HCT116 (cell line): ENCODE data around the gene PPP4R3A. TPM values are rescaled to one million over a fixed set of nuclear protein-coding genes. Genes with fewer than 3 reads are reported as not detected.
"Not testable (repeated sequence)": the region's sequence is repeated elsewhere in the genome, so short reads cannot be mapped to it uniquely, and the experiment has no call there.

ENCODE experiments used
- ATAC-seq: fragments of 200-7000 bp; cut with Tn5 transposase; 2 replicates; pipeline ENCODE4 v1.9.1; 2020; ENCODE audit warnings: mild to moderate bottlenecking, moderate library complexity
- BruUV-seq: library from RNA; stranded (reverse); fragments of 400-500 nt; replicated peaks from 2 replicates; lab custom pipeline; 2021; lab: Mats Ljungman, UMichigan
- CTCF ChIA-PET: fragments of 300-600 bp; sonication (Branson Sonifier 250); formaldehyde crosslinking; loops from one replicate; lab custom pipeline; 2021; ENCODE audit warnings: antibody characterized with exemption; lab: Charles Lee
- POLR2A ChIA-PET: fragments of 300-600, 350-600 bp; sonication (Branson Sonifier 250); formaldehyde crosslinking; loops from one replicate; lab custom pipeline; 2021; ENCODE audit warnings: antibody characterized with exemption; lab: Charles Lee
- RAD21 ChIA-PET, 2 experiments: fragments of 300-600 bp; sonication (Branson Sonifier 250); formaldehyde crosslinking; loops; one replicate each; lab custom pipeline; 2023; ENCODE audit warnings: low total read pairs in 2 of 2; ENCODE audit not compliant: uncharacterized antibody in 2 of 2, unreplicated experiment in 2 of 2, low non-redundant PET in 1 of 2; lab: Charles Lee
- DNase-seq: peaks from one replicate; pipeline ENCODE4 v3.0.0-alpha.2; 2010; ENCODE audit warnings: low read depth, low spot score
- H2AFZ ChIP-seq: fragments of 200-600 bp; shearing (Covaris generic), sonication (generic); 2 replicates; pipeline ENCODE4 v1.6.1; 2017; ENCODE audit warnings: low read depth, mixed run types, mixed read lengths, antibody characterized with exemption, low read length; ENCODE audit not compliant: poor library complexity, severe bottlenecking
- H3K27ac ChIP-seq: 2 replicates; pipeline ENCODE4 v1.5.1; 2012; ENCODE audit warnings: low read depth, low read length
- H3K27me3 ChIP-seq: fragments of 200-600 bp; sonication (generic); 2 replicates; pipeline ENCODE4 v1.6.1; 2016; ENCODE audit warnings: mixed run types, low read length, mixed read lengths; ENCODE audit not compliant: insufficient read depth
- H3K36me3 ChIP-seq, 2 experiments: fragments of 200-500 bp in 1 of 2; fragments of 200-600 bp in 1 of 2; sonication (Bioruptor generic) in 1 of 2; sonication (generic) in 1 of 2; 2 replicates each; pipeline versions ENCODE4 v1.5.1 to v1.6.1; 2014 to 2016; ENCODE audit warnings: low read length in 2 of 2, inconsistent platforms in 1 of 2, mixed read lengths in 1 of 2, mixed run types in 1 of 2; ENCODE audit not compliant: insufficient read depth in 2 of 2, control insufficient read depth in 1 of 2
- H3K4me1 ChIP-seq, 2 experiments: fragments of 200-600 bp in 1 of 2; sonication (generic) in 1 of 2; 2 replicates each; pipeline versions ENCODE4 v1.5.1 to v1.6.1; 2012 to 2017; ENCODE audit warnings: low read length in 2 of 2, inconsistent platforms in 1 of 2, mild to moderate bottlenecking in 1 of 2, mixed read lengths in 1 of 2, mixed run types in 1 of 2, moderate library complexity in 1 of 2; ENCODE audit not compliant: insufficient read depth in 2 of 2, control insufficient read depth in 1 of 2
- H3K4me2 ChIP-seq: fragments of 200-600 bp; sonication (generic); 2 replicates; pipeline ENCODE4 v1.6.1; 2017; ENCODE audit warnings: mixed run types, low read length, mixed read lengths
- H3K4me3 ChIP-seq, 2 experiments: fragments of 200-600 bp in 1 of 2; sonication (generic) in 1 of 2; replicated peaks in 1 of 2; 2 replicates each; pipeline ENCODE4 v1.5.1; 2011 to 2016; ENCODE audit warnings: low read length in 2 of 2, control low read depth in 1 of 2, low read depth in 1 of 2, mild to moderate bottlenecking in 1 of 2, mixed read lengths in 1 of 2, mixed run types in 1 of 2
- H3K79me2 ChIP-seq: fragments of 200-600 bp; sonication (generic); 2 replicates; pipeline ENCODE4 v1.6.1; 2017; ENCODE audit warnings: mild to moderate bottlenecking, mixed run types, low read length, moderate library complexity, mixed read lengths; ENCODE audit not compliant: insufficient read depth
- H3K9ac ChIP-seq: fragments of 200-600 bp; sonication (generic); 2 replicates; pipeline ENCODE4 v1.6.1; 2016; ENCODE audit warnings: low read length, mixed read lengths
- H3K9me2 ChIP-seq: fragments of 200-600 bp; sonication (generic), shearing (Covaris generic); 2 replicates; pipeline ENCODE4 v1.6.1; 2017; ENCODE audit warnings: mixed run types, mild to moderate bottlenecking, moderate library complexity; ENCODE audit not compliant: insufficient read depth
- H3K9me3 ChIP-seq, 2 experiments: fragments of 200-500 bp in 1 of 2; fragments of 200-600 bp in 1 of 2; sonication (Bioruptor generic) in 1 of 2; sonication (generic) in 1 of 2; 2 replicates each; pipeline ENCODE4 v1.6.1; 2014 to 2017; ENCODE audit warnings: low read length in 2 of 2, mixed read lengths in 2 of 2, inconsistent platforms in 1 of 2, low read depth in 1 of 2, mild to moderate bottlenecking in 1 of 2, mixed run types in 1 of 2, moderate library complexity in 1 of 2; ENCODE audit not compliant: control insufficient read depth in 1 of 2, insufficient read depth in 1 of 2
- H4K20me1 ChIP-seq: fragments of 200-600 bp; sonication (generic), shearing (Covaris generic); 2 replicates; pipeline ENCODE4 v1.6.1; 2017; ENCODE audit warnings: mixed run types, mild to moderate bottlenecking, moderate library complexity; ENCODE audit not compliant: insufficient read depth
- ELF1 ChIP-seq: IDR thresholded peaks from 2 replicates; pipeline ENCODE4 v1.6.1; 2012; ENCODE audit warnings: low read depth, borderline replicate concordance
- EZH2phosphoT487 ChIP-seq: fragments of 200-600 bp; IDR thresholded peaks from 2 replicates; pipeline ENCODE4 v1.6.1; 2018; ENCODE audit warnings: antibody characterized with exemption, borderline replicate concordance
- POLR2A ChIP-seq: IDR thresholded peaks from 2 replicates; pipeline ENCODE4 v1.7.0; 2011; ENCODE audit warnings: borderline replicate concordance; ENCODE audit not compliant: insufficient read depth, insufficient read length; ENCODE audit errors: extremely low read depth
- SIN3A ChIP-seq: IDR thresholded peaks from 2 replicates; pipeline ENCODE4 v1.6.1; 2012; ENCODE audit warnings: low read depth
- ZFX ChIP-seq: fragments of 450-650 bp; IDR thresholded peaks from 2 replicates; pipeline ENCODE4 v1.6.1; 2017
- ZNF274 ChIP-seq: fragments of 200-500 bp; sonication (Bioruptor generic); IDR thresholded peaks from 2 replicates; pipeline ENCODE4 v1.6.1; 2014; ENCODE audit warnings: mild to moderate bottlenecking, low read depth, low read length, inconsistent platforms
- intact Hi-C: fragments of 100-400 bp; cut with micrococcal nuclease; formaldehyde crosslinking; loops from 2 replicates; pipeline ENCODE4 v1.10.0; 2022
- total RNA-seq: library from RNA; stranded (reverse); gene quantifications from one replicate; pipeline ENCODE4 v1.2.1, GENCODE V29; 2021; ENCODE audit not compliant: unreplicated experiment
- TF ChIP-seq, protein P1 (sequence below): IDR thresholded peaks from 2 replicates; pipeline ENCODE4 v1.6.1; 2011; ENCODE audit warnings: mild to moderate bottlenecking, low read length, moderate library complexity; ENCODE audit not compliant: insufficient replicate concordance; ENCODE audit errors: extremely low read depth
- TF ChIP-seq, protein P2 (sequence below): IDR thresholded peaks from 2 replicates; pipeline ENCODE4 v1.6.1; 2012

PPP4R3A gene
- total RNA-seq, 1 experiment from 2014 or later = 67.7 TPM

DNA sequence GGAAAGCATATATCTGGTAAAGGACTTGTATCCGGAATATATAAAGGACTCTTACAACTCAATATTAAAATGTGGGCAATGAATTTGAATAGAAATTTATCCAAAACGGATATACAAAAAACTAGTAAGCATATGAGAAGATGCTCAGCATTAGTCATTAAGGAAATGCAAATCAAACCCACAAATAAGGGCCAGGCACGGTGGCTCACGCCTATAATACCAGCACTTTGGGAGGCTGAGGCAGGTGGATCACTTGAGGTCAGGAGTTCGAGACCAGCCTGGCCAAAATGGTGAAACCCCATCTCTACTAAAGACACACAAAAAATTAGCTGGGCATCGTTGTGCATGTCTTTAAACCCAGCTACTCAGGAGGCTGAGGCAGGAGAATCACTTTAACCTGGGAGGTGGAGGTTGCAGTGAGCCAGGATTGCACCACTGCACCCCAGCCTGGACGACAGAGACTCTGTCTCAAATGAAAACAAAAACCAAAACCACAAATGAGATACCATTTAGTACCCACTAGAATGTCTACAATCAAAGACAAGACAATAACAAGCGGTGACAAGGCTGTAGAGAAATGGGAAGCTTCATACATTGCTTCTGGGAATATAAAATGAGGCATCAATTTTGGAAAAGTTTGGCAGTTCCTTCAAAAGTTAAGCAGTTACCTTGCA lies 15.6 kb downstream of the PPP4R3A start:
- H3K4me3 ChIP-seq, BruUV-seq, H3K4me1 ChIP-seq, H3K9me2 ChIP-seq, intact Hi-C loops, H2AFZ ChIP-seq, POLR2A ChIA-PET, H3K27ac ChIP-seq, CTCF ChIA-PET, H3K4me2 ChIP-seq, H3K27me3 ChIP-seq, RAD21 ChIA-PET, ATAC-seq, H3K9ac ChIP-seq, DNase-seq, H3K9me3 ChIP-seq: not testable (repeated sequence)
- Histone ChIP-seq H3K36me3 (peaks cover 5 to 11% of the 10 kb centered on the region in 2 experiments; a peak in 3 of 4 replicates), H4K20me1 (peaks cover 28% of the 10 kb centered on the region; the same call in 1 of the 2 replicates), H3K79me2 (peaks cover 99% of the 10 kb centered on the region)

DNA sequence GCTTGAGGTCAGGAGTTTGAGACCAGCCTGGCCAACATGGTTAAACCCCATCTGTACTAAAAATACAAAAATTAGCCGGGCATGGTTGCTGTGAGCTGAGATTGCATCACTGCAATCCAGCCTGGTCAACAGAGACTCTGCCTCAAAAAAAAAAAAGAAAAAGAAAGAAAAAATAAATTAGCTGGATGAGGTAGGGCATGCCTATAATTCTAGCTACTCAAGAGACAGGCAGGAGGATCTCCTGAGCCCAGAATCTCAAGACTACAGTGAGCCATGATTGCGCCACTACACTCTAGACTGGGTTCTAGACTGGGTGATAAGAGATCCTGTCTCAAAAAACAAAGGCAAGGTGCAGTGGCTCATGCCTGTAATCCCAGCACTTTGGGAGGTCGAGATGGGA lies 16.9 kb downstream of the PPP4R3A start:
- Histone ChIP-seq H3K36me3 (peaks cover 5 to 13% of the 10 kb centered on the region in 2 experiments; a peak in 3 of 4 replicates), H3K27ac (no peak overlapping the region), H3K9me3 (no peaks in the 10 kb centered on the region), H3K4me3 (no peak overlapping the region), H3K79me2 (peaks cover 100% of the 10 kb centered on the region), H3K9ac (no peak overlapping the region), H3K9me2 (no peaks in the 10 kb centered on the region), H3K27me3 (no peaks in the 10 kb centered on the region), H2AFZ (no peak overlapping the region), H3K4me2 (no peak overlapping the region), H4K20me1 (peaks cover 32% of the 10 kb centered on the region; the same call in 1 of the 2 replicates), H3K4me1 (no peaks in the 10 kb centered on the region)
- BruUV-seq = no TSS peak
- no peak for TF ChIP-seq POLR2A
- TF ChIP-seq, protein P1, sequence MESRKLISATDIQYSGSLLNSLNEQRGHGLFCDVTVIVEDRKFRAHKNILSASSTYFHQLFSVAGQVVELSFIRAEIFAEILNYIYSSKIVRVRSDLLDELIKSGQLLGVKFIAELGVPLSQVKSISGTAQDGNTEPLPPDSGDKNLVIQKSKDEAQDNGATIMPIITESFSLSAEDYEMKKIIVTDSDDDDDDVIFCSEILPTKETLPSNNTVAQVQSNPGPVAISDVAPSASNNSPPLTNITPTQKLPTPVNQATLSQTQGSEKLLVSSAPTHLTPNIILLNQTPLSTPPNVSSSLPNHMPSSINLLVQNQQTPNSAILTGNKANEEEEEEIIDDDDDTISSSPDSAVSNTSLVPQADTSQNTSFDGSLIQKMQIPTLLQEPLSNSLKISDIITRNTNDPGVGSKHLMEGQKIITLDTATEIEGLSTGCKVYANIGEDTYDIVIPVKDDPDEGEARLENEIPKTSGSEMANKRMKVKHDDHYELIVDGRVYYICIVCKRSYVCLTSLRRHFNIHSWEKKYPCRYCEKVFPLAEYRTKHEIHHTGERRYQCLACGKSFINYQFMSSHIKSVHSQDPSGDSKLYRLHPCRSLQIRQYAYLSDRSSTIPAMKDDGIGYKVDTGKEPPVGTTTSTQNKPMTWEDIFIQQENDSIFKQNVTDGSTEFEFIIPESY = no peak
- TF ChIP-seq SIN3A = no peak
- TF ChIP-seq ZNF274 = no peak
- no peak for TF ChIP-seq EZH2phosphoT487
- TF ChIP-seq, protein P2, sequence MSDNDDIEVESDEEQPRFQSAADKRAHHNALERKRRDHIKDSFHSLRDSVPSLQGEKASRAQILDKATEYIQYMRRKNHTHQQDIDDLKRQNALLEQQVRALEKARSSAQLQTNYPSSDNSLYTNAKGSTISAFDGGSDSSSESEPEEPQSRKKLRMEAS = no peak
- TF ChIP-seq ZFX = no peak
- no peak for TF ChIP-seq ELF1
- ChIA-PET CTCF (no interaction called here), RAD21 (no interaction called here), POLR2A (no interaction called here)
- intact Hi-C loops = no loop called here
- DNase-seq (no peak), ATAC-seq (no peak)
